DMS53 (cell line): Measurements from ENCODE around the gene FSD1L.

Experiments used
- DNase-seq: peaks from one replicate; lab custom pipeline; 2025; lab: John Stamatoyannopoulos, UW

FSD1L gene

DNA sequence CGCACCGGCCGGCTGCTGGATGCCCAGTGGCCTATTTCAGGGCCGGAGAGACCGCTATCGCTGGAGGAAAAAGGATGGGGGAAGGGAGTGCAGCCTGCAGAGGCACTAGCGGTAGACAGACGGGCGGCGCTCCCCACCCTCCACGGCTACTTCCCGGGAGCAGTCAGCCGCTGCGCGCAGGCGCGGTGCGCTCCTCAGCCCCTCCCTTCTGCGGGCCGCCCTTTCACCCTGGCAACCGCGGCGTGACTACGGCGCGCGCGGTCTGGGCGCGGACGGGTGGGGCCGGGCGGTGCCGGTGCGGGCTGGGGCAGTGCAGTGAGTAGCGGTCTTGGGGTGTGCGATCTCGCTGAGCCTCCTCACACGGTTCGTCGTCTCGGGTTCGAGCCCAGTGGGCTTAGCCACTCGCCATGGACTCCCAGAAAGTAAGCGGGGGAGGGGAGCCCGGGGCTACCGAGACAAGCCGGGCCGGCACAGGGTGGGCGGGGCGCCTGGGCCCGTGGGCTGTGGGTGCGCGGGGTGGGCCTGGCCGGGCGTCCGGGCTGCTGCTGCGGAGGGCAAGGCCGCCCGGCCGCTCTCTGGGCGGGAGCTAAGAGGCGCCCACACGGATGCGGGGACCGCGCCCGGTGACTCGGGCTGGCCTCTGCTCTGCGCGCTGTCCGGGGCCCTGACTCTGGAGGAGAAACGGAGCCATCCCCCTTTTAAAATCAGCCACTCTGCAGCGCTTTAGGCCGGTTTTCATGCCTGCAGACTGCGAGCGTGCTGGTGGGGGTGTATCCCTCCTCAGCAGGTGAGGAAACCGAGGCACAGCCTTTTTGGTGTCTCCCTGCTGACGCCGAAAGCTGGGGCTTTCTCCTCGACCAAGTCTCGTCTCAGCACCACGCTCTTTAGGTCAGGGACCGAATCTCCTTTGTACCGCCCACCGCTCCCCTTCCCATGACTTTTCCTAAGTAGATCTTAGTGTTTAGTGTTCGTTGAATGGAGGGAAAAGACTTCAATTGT, at the start of gene FSD1L:
FSD1L (plus strand) TSS at position 221 of the 999 bp plus-strand sequence; CDS start at position 408, 187 bp downstream.
- peak; percentile 93 for DNase-seq

DNA sequence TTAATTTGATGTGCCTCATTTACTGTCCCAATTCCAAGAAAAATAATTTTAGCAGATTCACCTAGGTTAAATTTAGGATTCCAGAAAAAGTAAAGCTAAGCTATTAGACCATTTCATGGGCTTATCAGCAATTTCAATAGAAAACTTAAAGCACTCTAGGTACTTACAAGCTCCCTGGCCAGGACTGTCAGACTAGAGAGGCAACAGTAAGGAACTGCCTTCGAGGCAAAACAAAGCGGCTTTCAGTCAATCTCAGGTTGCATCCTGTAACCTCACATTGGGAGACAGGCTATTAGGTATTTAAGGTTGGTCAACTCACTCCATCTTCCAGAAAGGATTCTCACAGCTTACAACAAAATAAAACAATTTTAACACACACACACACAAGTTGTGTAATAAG, 48.7 kb upstream of the FSD1L start:
- DNase-seq, result no peak

DNA sequence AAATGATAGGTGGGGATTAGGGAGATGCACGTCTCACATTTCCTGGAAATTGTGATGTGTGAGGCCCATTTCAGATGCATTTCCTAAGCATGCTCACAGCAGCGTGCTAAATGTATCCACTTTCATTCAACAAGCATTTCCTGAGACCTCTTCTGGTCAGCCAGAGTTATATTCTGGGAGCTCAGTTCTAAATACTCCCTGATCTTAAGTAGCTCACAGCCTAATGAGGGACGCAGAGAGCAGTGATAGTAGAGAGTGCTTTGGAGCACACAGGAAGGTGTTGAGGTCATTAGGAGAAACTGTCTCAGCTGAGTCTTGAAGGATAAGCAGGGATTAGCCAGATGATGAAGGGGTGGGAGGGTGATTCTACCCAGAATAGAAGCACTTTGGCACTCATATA, 46.2 kb upstream of the FSD1L start:
- DNase-seq, result no peak

GRCh38 chr9:105403552-105404248, 44.1 kb upstream of the FSD1L start:
- DNase-seq, result no peak

- DNase-seq, result no peak
Measured at GRCh38 chr9:105405514-105406131, 42.2 kb upstream of the FSD1L start.

DNA sequence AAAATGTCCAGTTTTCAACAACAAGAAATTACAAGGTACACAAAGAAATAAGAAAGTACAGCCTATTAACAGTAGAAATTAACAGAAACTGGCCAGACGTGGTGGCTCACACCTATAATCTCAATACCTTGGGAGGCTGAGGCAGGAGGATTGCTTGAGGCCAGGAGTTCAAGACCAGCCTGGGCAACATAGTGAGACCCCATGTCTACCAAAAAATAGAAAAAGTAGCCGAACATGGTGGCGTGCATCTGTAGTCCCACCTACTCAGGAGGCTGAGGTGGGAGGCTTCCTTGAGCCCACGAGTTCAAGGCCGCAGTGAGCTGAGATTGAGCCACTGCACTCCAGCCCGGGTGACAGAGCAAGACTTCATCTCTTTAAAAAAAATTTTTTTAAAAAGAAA, 41.5 kb upstream of the FSD1L start:
- no peak for DNase-seq

GRCh38 chr9:105413525-105413924, 34.3 kb upstream of the FSD1L start:
- peak; percentile 49 for DNase-seq

DNA sequence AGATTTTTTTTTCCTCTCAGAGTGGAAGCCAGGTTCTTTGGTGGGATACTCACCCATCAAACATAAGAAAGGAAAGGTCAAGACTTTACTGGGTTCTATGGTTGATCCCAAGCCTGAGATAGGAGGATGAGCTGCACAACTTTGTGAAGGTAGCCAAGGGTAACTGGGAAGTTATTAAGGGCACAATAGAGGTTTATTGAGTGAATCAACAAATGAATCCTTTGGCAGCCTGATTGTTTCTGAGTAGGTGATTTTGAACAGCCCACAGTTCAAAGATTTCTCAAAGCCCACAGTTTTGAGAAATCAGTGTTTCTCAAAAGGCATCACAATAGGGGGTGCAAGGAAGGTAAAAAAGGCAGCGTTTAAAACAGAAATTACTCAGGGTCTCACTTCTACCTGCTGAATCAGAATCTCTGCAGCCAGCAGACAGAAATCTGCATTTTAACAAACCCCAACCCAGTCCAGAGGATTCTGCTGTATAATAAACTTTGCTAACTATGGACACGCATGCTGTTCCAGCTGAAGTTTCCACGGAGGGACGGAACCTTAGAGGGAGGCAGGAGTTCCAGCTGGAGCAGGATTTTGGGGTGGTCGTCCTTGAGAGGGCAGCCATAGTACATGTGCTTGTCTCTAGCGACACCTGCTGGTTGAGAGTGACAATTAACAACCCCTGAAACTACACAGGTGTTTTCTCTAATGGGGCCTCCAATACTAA, 32.7 kb upstream of the FSD1L start:
- peak; percentile 63 for DNase-seq

DNA sequence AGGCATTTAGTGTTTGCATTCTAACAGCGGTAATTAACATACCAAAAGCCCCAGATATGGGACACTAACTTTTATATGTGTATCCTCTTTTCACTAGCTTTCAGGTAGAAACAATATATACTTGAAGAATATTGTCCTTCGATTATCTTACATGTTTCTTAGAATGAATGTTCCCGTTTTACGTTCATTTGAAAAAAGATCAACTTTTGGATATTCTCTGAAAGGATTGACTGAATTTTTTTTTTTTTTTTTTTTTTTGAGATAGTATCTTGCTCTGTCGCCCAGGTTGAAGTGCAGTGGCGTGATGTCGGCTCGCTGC, 32.2 kb upstream of the FSD1L start:
- no peak for DNase-seq

GRCh38 chr9:105416840-105417239, 31.0 kb upstream of the FSD1L start:
- no peak for DNase-seq

DNA sequence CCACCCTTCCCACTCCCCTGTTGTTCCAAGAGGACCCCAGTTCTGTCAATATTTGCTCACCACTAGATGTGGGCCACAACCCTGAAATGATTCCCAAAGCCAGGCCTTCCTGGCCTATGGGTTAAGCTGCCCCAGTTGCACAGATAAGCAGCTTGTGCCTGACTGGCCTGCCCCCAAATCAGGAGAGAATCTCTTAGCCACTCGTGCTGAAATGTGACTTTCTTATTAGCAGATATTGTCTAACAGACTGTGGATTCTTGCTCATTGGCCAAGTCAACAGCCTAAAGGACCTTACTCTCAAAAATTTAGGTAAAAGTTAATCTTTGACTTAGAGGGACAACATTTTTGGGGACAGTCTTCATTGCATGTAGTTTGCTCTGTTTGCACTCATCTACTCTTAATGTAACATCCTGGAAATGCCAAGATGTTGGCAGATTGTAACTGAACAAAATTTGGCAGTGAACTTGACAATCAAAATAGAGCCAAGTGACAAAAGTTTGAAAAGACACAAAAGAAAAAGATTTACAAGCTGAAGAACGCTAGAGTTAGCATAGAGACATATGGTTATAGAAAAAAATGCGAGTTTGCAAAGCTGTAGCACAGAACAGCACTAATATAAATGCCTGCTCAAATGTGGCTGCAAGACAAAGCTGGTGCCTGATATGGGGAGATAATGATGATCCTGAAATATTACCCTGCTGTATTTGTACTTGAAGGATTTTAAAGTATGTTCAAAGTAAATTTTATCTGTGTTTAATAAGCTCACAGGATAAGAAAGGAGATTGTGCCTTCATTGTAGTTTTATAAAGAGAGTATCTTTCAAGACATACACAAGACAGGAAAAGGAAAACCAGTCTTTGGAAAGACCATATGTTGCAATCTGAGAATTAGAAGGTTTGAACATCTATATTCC, 29.0 kb upstream of the FSD1L start:
- no peak for DNase-seq

GRCh38 chr9:105419816-105420597, 27.8 kb upstream of the FSD1L start:
- DNase-seq, result no peak

- DNase-seq, result no peak
Measured at GRCh38 chr9:105421154-105421553, 26.7 kb upstream of the FSD1L start.

- DNase-seq, result no peak
Measured at GRCh38 chr9:105421864-105422263, 26.0 kb upstream of the FSD1L start.

DNA sequence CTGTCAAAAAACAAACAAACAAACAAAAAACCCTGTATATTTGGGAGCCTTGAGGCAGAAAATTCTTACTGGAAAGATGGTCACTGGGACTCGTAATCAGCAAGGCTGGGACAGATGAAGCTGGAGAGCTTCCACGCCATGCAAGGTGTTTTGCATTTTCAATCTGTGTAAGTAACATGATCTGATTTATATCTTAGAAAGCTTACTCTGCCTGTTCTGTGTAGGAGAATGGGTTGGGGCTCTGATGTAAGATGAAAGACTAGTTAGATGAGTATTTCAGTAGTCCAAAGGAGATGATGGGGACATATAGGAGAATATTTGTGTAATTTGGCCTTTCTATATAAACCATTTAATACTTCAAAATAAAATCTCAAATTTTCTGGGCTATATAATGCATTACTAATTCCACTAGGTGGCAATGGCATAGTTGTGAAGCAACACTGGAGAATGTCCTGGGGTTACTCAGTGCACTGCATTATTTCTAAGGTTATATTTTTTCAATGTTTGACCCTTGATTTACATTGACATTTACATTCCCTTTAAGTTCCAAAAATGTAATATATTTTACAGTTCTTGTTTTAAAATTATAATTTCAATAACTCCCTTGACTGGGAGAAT, 21.9 kb upstream of the FSD1L start:
- peak; percentile 44 for DNase-seq

- DNase-seq, result no peak
Measured at GRCh38 chr9:105426657-105427056, 21.2 kb upstream of the FSD1L start.

GRCh38 chr9:105431424-105432246, 16.2 kb upstream of the FSD1L start:
- DNase-seq, result no peak

DNA sequence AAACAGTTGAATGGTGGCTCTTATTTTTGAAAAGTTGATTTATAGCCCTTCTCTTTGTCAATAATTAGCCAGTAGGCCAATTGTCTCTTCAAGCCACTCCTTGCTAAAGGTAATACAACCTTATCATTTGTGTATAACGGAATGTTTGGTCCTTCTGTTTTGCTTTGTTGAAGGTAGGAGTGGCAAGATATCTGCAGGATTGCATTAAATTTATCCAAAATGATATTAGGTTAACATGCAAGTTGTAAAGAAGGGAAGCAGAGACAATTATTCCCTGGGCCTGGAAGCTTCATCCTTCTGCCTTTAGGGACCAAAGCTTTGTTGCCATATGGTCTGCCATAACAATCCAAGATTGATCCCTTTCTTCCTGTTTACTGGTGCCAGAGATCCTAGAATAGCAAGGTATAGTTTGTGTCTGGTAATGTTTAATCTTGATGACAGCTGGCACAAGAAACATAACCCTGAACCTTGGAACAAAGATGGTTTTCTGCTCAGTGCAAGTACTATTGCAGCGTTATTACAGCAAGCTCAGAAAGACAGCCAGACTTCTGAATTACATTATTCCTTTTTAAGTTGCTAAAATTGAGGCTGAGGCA, 15.5 kb upstream of the FSD1L start:
- peak; percentile 14 for DNase-seq
